Natural killer cell (primary cell): ENCODE results near the gene GUCY2C. TPM values are rescaled to one million over a fixed set of nuclear protein-coding genes. Genes with fewer than 3 reads are reported as not detected.

Experiments used
- ATAC-seq, 3 donors: fragments of 150-1000 bp in 2 of 3; fragments of 200-7000 bp in 1 of 3; cut with Tn5 transposase; 1 replicate in 1 of 3; 2 replicates in 2 of 3; pipeline ENCODE4 v1.10.0; 2021; ENCODE audit warnings: mild to moderate bottlenecking in 2 of 3, moderate library complexity in 2 of 3
- DNase-seq, 2 donors: peaks; one replicate each; pipeline versions ENCODE4 v3.0.0 to v3.0.0-alpha.2; 2013 to 2021; ENCODE audit warnings: mixed read lengths in 1 of 2
- H3K27ac ChIP-seq: one replicate; pipeline ENCODE4 v1.5.1; 2013; ENCODE audit warnings: mild to moderate bottlenecking, low read length
- H3K27me3 ChIP-seq: one replicate; pipeline ENCODE4 v1.6.1; 2013; ENCODE audit warnings: low read length; ENCODE audit not compliant: control insufficient read depth, insufficient read depth
- H3K36me3 ChIP-seq: one replicate; pipeline ENCODE4 v1.6.1; 2013; ENCODE audit warnings: low read length; ENCODE audit not compliant: control insufficient read depth, insufficient read depth
- H3K4me1 ChIP-seq: one replicate; pipeline ENCODE4 v1.6.1; 2013; ENCODE audit warnings: low read length; ENCODE audit not compliant: control insufficient read depth, insufficient read depth
- H3K4me3 ChIP-seq: one replicate; pipeline ENCODE4 v1.5.1; 2013; ENCODE audit warnings: low read length
- H3K9me3 ChIP-seq: one replicate; pipeline ENCODE4 v1.6.1; 2013; ENCODE audit warnings: low read length; ENCODE audit not compliant: control insufficient read depth, insufficient read depth
- H3K27ac Mint-ChIP-seq, 2 donors: one replicate each; pipeline ENCODE4 v1.8.0; 2022; ENCODE audit warnings: mild to moderate bottlenecking in 2 of 2, mixed read lengths in 2 of 2, moderate library complexity in 1 of 2
- H3K27me3 Mint-ChIP-seq, 2 donors: one replicate each; pipeline ENCODE4 v1.8.0; 2022; ENCODE audit warnings: low read depth in 2 of 2, mixed read lengths in 2 of 2
- H3K36me3 Mint-ChIP-seq: one replicate; pipeline ENCODE4 v1.8.0; 2022; ENCODE audit warnings: mixed read lengths
- H3K4me1 Mint-ChIP-seq, 2 donors: one replicate each; pipeline ENCODE4 v1.8.0; 2022; ENCODE audit warnings: mixed read lengths in 2 of 2
- H3K4me3 Mint-ChIP-seq: one replicate; pipeline ENCODE4 v1.8.0; 2022; ENCODE audit warnings: mild to moderate bottlenecking, moderate library complexity, mixed read lengths
- H3K9me3 Mint-ChIP-seq, 2 donors: one replicate each; pipeline ENCODE4 v1.8.0; 2022; ENCODE audit warnings: mixed read lengths in 2 of 2
- WGBS: methylation state at CpG from one replicate; pipeline ENCODE4 v1.1.7; 2013; ENCODE audit warnings: missing lambda C conversion rate; ENCODE audit not compliant: insufficient coverage; 5-methylcytosine and 5-hydroxymethylcytosine counted together
- intact Hi-C: fragments of 100-400 bp; cut with micrococcal nuclease; formaldehyde crosslinking; loops from one replicate; pipeline ENCODE4 v1.14.2; 2022
- total RNA-seq, 4 donors: library from RNA; stranded (reverse); fragments of 120-200 nt in 1 of 4; gene quantifications; one replicate each; pipeline versions ENCODE4 v1.2.3 to v1.2.4, GENCODE V29; 2013 to 2022
- TF ChIP-seq, protein P1 (sequence below): fragments of 200-600 bp; IDR thresholded peaks from one replicate; pipeline ENCODE4 v1.8.0; 2022; ENCODE audit warnings: antibody characterized with exemption

The GUCY2C gene
- total RNA-seq, 3 donors from 2014 or later (not counting 1 experiment from before 2014, with no cell fraction given) = not detected

GRCh38 chr12:14694970-14695369 lies 1.4 kb downstream of the GUCY2C start:
- Histone ChIP-seq H3K4me3 (no peak overlapping the region), H3K36me3 (no peaks in the 10 kb centered on the region), H3K9me3 (no peaks in the 10 kb centered on the region), H3K27me3 (no peaks in the 10 kb centered on the region), H3K27ac (no peak overlapping the region), H3K4me1 (no peaks in the 10 kb centered on the region)
- H3K4me3 Mint-ChIP-seq = no peak overlapping the region
- H3K4me1 Mint-ChIP-seq = peaks cover 0 to 5% of the 10 kb centered on the region in 2 donors
- peaks cover 20 to 46% of the 10 kb centered on the region in 2 donors for H3K27me3 Mint-ChIP-seq
- 33% methylated on average over 2 of the region's 3 CpGs for WGBS
- no peaks in the 10 kb centered on the region for H3K36me3 Mint-ChIP-seq
- DNase-seq (no peak), ATAC-seq (no peak)
- H3K9me3 Mint-ChIP-seq = no peaks in the 10 kb centered on the region
- no peak overlapping the region for H3K27ac Mint-ChIP-seq
- TF ChIP-seq, protein P1, sequence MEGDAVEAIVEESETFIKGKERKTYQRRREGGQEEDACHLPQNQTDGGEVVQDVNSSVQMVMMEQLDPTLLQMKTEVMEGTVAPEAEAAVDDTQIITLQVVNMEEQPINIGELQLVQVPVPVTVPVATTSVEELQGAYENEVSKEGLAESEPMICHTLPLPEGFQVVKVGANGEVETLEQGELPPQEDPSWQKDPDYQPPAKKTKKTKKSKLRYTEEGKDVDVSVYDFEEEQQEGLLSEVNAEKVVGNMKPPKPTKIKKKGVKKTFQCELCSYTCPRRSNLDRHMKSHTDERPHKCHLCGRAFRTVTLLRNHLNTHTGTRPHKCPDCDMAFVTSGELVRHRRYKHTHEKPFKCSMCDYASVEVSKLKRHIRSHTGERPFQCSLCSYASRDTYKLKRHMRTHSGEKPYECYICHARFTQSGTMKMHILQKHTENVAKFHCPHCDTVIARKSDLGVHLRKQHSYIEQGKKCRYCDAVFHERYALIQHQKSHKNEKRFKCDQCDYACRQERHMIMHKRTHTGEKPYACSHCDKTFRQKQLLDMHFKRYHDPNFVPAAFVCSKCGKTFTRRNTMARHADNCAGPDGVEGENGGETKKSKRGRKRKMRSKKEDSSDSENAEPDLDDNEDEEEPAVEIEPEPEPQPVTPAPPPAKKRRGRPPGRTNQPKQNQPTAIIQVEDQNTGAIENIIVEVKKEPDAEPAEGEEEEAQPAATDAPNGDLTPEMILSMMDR = no peak
- intact Hi-C loops = no loop called here

DNA sequence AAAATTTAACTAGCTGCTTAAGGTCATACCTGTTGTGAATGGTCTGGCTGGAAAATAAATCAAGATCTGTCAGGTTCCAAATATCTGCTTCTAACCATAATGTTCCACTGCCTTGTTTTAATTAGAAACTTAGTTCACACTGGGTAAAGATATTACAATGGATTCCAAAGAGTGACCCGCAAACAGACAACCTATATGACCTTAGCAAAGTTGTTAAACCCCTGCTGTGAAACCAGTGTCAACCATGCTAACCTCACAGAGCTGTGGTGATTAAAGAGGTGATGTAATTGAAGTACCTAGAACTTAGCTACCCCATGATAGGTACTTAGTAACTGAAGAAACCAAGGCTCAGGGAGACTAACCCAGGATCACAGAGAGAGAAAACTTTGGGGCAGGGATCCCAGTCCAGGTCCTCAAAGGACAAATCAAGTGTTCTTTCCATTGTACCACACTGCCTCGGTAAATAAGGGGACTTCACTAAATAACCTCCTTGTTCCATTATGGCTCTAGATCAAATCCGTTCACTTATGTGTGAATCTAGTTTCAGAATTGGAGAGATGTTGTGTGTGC lies 2.2 kb downstream of the GUCY2C start:
- DNase-seq = no peak
- Mint-ChIP-seq H3K9me3 (no peaks in the 10 kb centered on the region), H3K27me3 (peaks cover 17 to 46% of the 10 kb centered on the region in 2 donors), H3K4me3 (no peak overlapping the region), H3K4me1 (peaks cover 0 to 5% of the 10 kb centered on the region in 2 donors), H3K36me3 (no peaks in the 10 kb centered on the region), H3K27ac (no peak overlapping the region)
- H3K36me3 ChIP-seq = no peaks in the 10 kb centered on the region
- H3K4me1 ChIP-seq = no peaks in the 10 kb centered on the region
- ATAC-seq = peak in 1 of 3 donors; percentile 24
- intact Hi-C loops = no loop called here
- H3K27me3 ChIP-seq = no peaks in the 10 kb centered on the region
- WGBS = 67% methylated on average over 1 of the region's 3 CpGs
- H3K27ac ChIP-seq = no peak overlapping the region
- H3K4me3 ChIP-seq = no peak overlapping the region
- TF ChIP-seq, protein P1 = no peak
- no peaks in the 10 kb centered on the region for H3K9me3 ChIP-seq

DNA sequence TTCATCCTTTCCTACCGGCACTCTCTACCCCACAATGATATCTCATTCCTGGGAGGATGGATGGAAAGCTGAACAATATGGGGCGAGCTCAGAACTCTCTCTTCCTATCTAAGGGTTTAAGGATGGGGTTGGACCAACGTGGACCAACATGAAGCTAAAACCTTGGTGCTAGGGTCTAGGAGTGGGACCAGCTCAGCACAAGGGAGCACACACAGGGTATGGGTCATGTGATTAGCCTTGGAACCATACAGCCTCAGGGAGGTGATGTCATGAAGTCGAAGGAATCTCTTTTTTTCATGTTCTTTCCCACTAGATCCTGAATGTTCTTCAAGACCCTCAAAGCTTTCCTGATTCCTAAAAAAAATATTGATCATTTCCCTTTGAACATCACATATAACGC lies 3.3 kb downstream of the GUCY2C start:
- Histone ChIP-seq H3K27ac (no peak overlapping the region), H3K9me3 (no peaks in the 10 kb centered on the region), H3K4me1 (no peaks in the 10 kb centered on the region), H3K4me3 (no peak overlapping the region), H3K36me3 (no peaks in the 10 kb centered on the region), H3K27me3 (no peaks in the 10 kb centered on the region)
- H3K4me3 Mint-ChIP-seq = no peak overlapping the region
- H3K4me1 Mint-ChIP-seq = peaks cover 0 to 5% of the 10 kb centered on the region in 2 donors
- no peak for DNase-seq
- H3K27me3 Mint-ChIP-seq = peaks cover 16 to 39% of the 10 kb centered on the region in 2 donors
- TF ChIP-seq, protein P1 = no peak
- H3K9me3 Mint-ChIP-seq = no peaks in the 10 kb centered on the region
- 83% methylated on average over 3 of the region's 5 CpGs for WGBS
- no peak overlapping the region for H3K27ac Mint-ChIP-seq
- no peaks in the 10 kb centered on the region for H3K36me3 Mint-ChIP-seq
- ATAC-seq = no peak
- intact Hi-C loops = no loop called here

DNA sequence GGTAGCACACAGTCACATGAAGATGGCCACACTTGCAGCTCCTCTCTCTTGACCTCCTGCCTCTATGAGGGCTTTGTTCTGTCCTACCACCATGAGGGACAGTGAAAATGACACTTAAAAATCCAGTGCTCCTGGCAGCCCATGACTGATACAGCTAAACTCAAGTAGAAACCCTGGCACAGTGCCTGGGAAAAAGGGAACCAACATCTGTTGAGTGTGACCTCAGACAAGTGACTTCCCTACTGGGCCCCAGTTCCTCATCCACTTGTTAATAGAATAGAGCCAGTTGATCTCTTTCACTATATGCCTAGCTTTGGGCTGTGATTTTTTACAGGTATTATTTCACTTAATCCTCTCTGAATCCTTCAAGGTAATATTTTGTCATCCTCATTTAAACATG lies 4.8 kb downstream of the GUCY2C start:
- H3K36me3 Mint-ChIP-seq = no peaks in the 10 kb centered on the region
- peaks cover 0 to 5% of the 10 kb centered on the region in 2 donors for H3K4me1 Mint-ChIP-seq
- peaks cover 12 to 29% of the 10 kb centered on the region in 2 donors for H3K27me3 Mint-ChIP-seq
- Histone ChIP-seq H3K9me3 (no peaks in the 10 kb centered on the region), H3K27ac (no peak overlapping the region), H3K27me3 (no peaks in the 10 kb centered on the region), H3K36me3 (no peaks in the 10 kb centered on the region), H3K4me1 (no peaks in the 10 kb centered on the region), H3K4me3 (no peak overlapping the region)
- TF ChIP-seq, protein P1 = no peak
- no peaks in the 10 kb centered on the region for H3K9me3 Mint-ChIP-seq
- peak in 1 of 2 donors; percentile 6 for DNase-seq
- H3K27ac Mint-ChIP-seq = no peak overlapping the region
- H3K4me3 Mint-ChIP-seq = no peak overlapping the region
- ATAC-seq = peak in 1 of 3 donors; percentile 68
- intact Hi-C loops = no loop called here
